ENCODE data around the gene KRTAP2-1. TPM values are rescaled to one million over a fixed set of nuclear protein-coding genes. Genes with fewer than 3 reads are reported as not detected.

Gene KRTAP2-1
- total and polyA plus RNA-seq, 2 donors from 2014 or later, result not detected

- no peaks in the 10 kb centered on the region for H3K4me1 ChIP-seq (ENCODE audit: control insufficient read depth in 2 of 3, insufficient read depth in 2 of 3, low read depth in 1 of 3, low read length in 3 of 3)
- no peak overlapping the region for H3K27ac ChIP-seq (ENCODE audit: low read depth in 2 of 2, low read length in 2 of 2)
- FAIRE-seq, result no peak
- TF ChIP-seq CTCF (IDR thresholded peaks at IDR 0.05; ENCODE audit: borderline replicate concordance, extremely low read depth, insufficient read depth), result no peak
- peaks cover 0 to 8% (median 0%) of the 10 kb centered on the region in 3 donors for H3K9me3 ChIP-seq (ENCODE audit: control insufficient read depth in 2 of 3, insufficient read depth in 1 of 3, low read length in 3 of 3)
- no peak overlapping the region for H3K4me3 ChIP-seq (ENCODE audit: low read length in 3 of 3)
- intact Hi-C loops (cut with DNase I), result no loop called here
- H3K36me3 ChIP-seq (ENCODE audit: control insufficient read depth in 2 of 3, insufficient read depth in 3 of 3, low read length in 3 of 3), result no peaks in the 10 kb centered on the region
- no peak for DNase-seq
- no peak overlapping the region for H3K9ac ChIP-seq (ENCODE audit: low read length in 3 of 3)
- no peaks in the 10 kb centered on the region for H3K27me3 ChIP-seq (ENCODE audit: control insufficient read depth, insufficient read depth, low read length)
Measured at GRCh38 chr17:41016578-41017215, 30.4 kb downstream of the KRTAP2-1 start.

- Histone ChIP-seq H3K27me3 (ENCODE audit: control insufficient read depth, insufficient read depth, low read length) (no peaks in the 10 kb centered on the region), H3K9me3 (ENCODE audit: control insufficient read depth in 2 of 3, insufficient read depth in 1 of 3, low read length in 3 of 3) (no peaks in the 10 kb centered on the region), H3K4me3 (ENCODE audit: low read length in 3 of 3) (no peak overlapping the region), H3K4me1 (ENCODE audit: control insufficient read depth in 2 of 3, insufficient read depth in 2 of 3, low read depth in 1 of 3, low read length in 3 of 3) (no peaks in the 10 kb centered on the region), H3K9ac (ENCODE audit: low read length in 3 of 3) (no peak overlapping the region), H3K27ac (ENCODE audit: low read depth in 2 of 2, low read length in 2 of 2) (no peak overlapping the region), H3K36me3 (ENCODE audit: control insufficient read depth in 2 of 3, insufficient read depth in 3 of 3, low read length in 3 of 3) (no peaks in the 10 kb centered on the region)
- DNase-seq (peak in 1 of 5 donors; percentile 15), FAIRE-seq (no peak)
- no peak for TF ChIP-seq CTCF (IDR thresholded peaks at IDR 0.05; ENCODE audit: borderline replicate concordance, extremely low read depth, insufficient read depth)
- intact Hi-C loops (cut with DNase I), result no loop called here
Measured at GRCh38 chr17:41015454-41015853, 31.7 kb downstream of the KRTAP2-1 start.

- H3K9me3 ChIP-seq (ENCODE audit: control insufficient read depth in 2 of 3, insufficient read depth in 1 of 3, low read length in 3 of 3), result no peaks in the 10 kb centered on the region
- no peaks in the 10 kb centered on the region for H3K4me1 ChIP-seq (ENCODE audit: control insufficient read depth in 2 of 3, insufficient read depth in 2 of 3, low read depth in 1 of 3, low read length in 3 of 3)
- FAIRE-seq (no peak), DNase-seq (no peak)
- intact Hi-C loops (cut with DNase I), result no loop called here
- H3K27ac ChIP-seq (ENCODE audit: low read depth in 2 of 2, low read length in 2 of 2), result no peak overlapping the region
- no peaks in the 10 kb centered on the region for H3K27me3 ChIP-seq (ENCODE audit: control insufficient read depth, insufficient read depth, low read length)
- no peak for TF ChIP-seq CTCF (IDR thresholded peaks at IDR 0.05; ENCODE audit: borderline replicate concordance, extremely low read depth, insufficient read depth)
- no peaks in the 10 kb centered on the region for H3K36me3 ChIP-seq (ENCODE audit: control insufficient read depth in 2 of 3, insufficient read depth in 3 of 3, low read length in 3 of 3)
- no peak overlapping the region for H3K9ac ChIP-seq (ENCODE audit: low read length in 3 of 3)
- no peak overlapping the region for H3K4me3 ChIP-seq (ENCODE audit: low read length in 3 of 3)
Measured at GRCh38 chr17:41013606-41014005, 33.5 kb downstream of the KRTAP2-1 start.

- Histone ChIP-seq H3K4me1 (ENCODE audit: control insufficient read depth in 2 of 3, insufficient read depth in 2 of 3, low read depth in 1 of 3, low read length in 3 of 3) (no peaks in the 10 kb centered on the region), H3K36me3 (ENCODE audit: control insufficient read depth in 2 of 3, insufficient read depth in 3 of 3, low read length in 3 of 3) (no peaks in the 10 kb centered on the region), H3K9me3 (ENCODE audit: control insufficient read depth in 2 of 3, insufficient read depth in 1 of 3, low read length in 3 of 3) (no peaks in the 10 kb centered on the region), H3K27me3 (ENCODE audit: control insufficient read depth, insufficient read depth, low read length) (no peaks in the 10 kb centered on the region), H3K9ac (ENCODE audit: low read length in 3 of 3) (no peak overlapping the region), H3K27ac (ENCODE audit: low read depth in 2 of 2, low read length in 2 of 2) (no peak overlapping the region), H3K4me3 (ENCODE audit: low read length in 3 of 3) (no peak overlapping the region)
- FAIRE-seq (no peak), DNase-seq (no peak)
- no peak for TF ChIP-seq CTCF (IDR thresholded peaks at IDR 0.05; ENCODE audit: borderline replicate concordance, extremely low read depth, insufficient read depth)
- intact Hi-C loops (cut with DNase I), result no loop called here
Measured at GRCh38 chr17:41013181-41013580, 33.9 kb downstream of the KRTAP2-1 start.

Measured in kidney (tissue), 14 donors.